Fibroblast of skin of back (primary cell): ENCODE results near the gene DCDC2.
"Not testable (repeated sequence)": the region's sequence is repeated elsewhere in the genome, so short reads cannot be mapped to it uniquely, and the experiment has no call there.

Experiments
- DNase-seq: peaks from one replicate; pipeline ENCODE4 v3.0.0-alpha.2; 2013

Gene DCDC2

GRCh38 chr6:24207413-24207812, 150.4 kb downstream of the DCDC2 start:
- no peak for DNase-seq

- peak; percentile 39 for DNase-seq
Measured at GRCh38 chr6:24205020-24205492, 152.8 kb downstream of the DCDC2 start.

GRCh38 chr6:24204113-24204512, 153.7 kb downstream of the DCDC2 start:
- DNase-seq = not testable (repeated sequence)

GRCh38 chr6:24197892-24198291, 160.0 kb downstream of the DCDC2 start:
- DNase-seq = no peak

- no peak for DNase-seq
Measured at GRCh38 chr6:24195836-24196597, 161.8 kb downstream of the DCDC2 start.

- no peak for DNase-seq
Measured at GRCh38 chr6:24194978-24195700, 162.7 kb downstream of the DCDC2 start.

- DNase-seq = no peak
Measured at GRCh38 chr6:24193364-24193763, 164.5 kb downstream of the DCDC2 start.

- no peak for DNase-seq
Measured at GRCh38 chr6:24191346-24191745, 166.5 kb downstream of the DCDC2 start.

GRCh38 chr6:24188578-24189080, 169.2 kb downstream of the DCDC2 start:
- no peak for DNase-seq

- DNase-seq = no peak
Measured at GRCh38 chr6:24187965-24188577, 169.8 kb downstream of the DCDC2 start.

- DNase-seq = no peak
Measured at GRCh38 chr6:24186349-24186748, 171.5 kb downstream of the DCDC2 start.

- no peak for DNase-seq
Measured at GRCh38 chr6:24183584-24183983, 174.3 kb downstream of the DCDC2 start.

GRCh38 chr6:24157886-24158285, 200.0 kb downstream of the DCDC2 start:
- no peak for DNase-seq

- DNase-seq = no peak
Measured at GRCh38 chr6:24154121-24154520, 203.7 kb downstream of the DCDC2 start.

GRCh38 chr6:24152014-24152413, 205.8 kb downstream of the DCDC2 start:
- DNase-seq = no peak

- no peak for DNase-seq
Measured at GRCh38 chr6:24149836-24150235, 208.0 kb downstream of the DCDC2 start.

- DNase-seq = no peak
Measured at GRCh38 chr6:24149296-24149695, 208.6 kb downstream of the DCDC2 start.

GRCh38 chr6:24148684-24149083, 209.2 kb downstream of the DCDC2 start:
- DNase-seq = no peak

GRCh38 chr6:24148154-24148570, 209.7 kb downstream of the DCDC2 start:
- DNase-seq = no peak

GRCh38 chr6:24147511-24148153, 210.2 kb downstream of the DCDC2 start:
- no peak for DNase-seq

GRCh38 chr6:24146871-24147270, 211.0 kb downstream of the DCDC2 start:
- DNase-seq = no peak

- DNase-seq = no peak
Measured at GRCh38 chr6:24145690-24146131, 212.1 kb downstream of the DCDC2 start.

GRCh38 chr6:24142733-24143132, 215.1 kb downstream of the DCDC2 start:
- not testable (repeated sequence) for DNase-seq
